NCI-H1694 treated with DMSO at 0.1 percent for 48 hours (cell line): ENCODE measurements around the gene BET1L.
"Not testable (repeated sequence)": the region's sequence is repeated elsewhere in the genome, so short reads cannot be mapped to it uniquely, and the experiment has no call there.

Source experiments
- DNase-seq: peaks from one replicate; lab custom pipeline; 2025; lab: John Stamatoyannopoulos, UW

The BET1L gene

GRCh38 chr11:193481-193880 lies 13.7 kb downstream of the BET1L start:
- DNase-seq, result not testable (repeated sequence)

GRCh38 chr11:192674-193128 lies 14.5 kb downstream of the BET1L start, which contains the start of gene SCGB1C1:
Gene SCGB1C1, plus strand, starts transcription at chr11:193078. Its CDS starts 22 bp downstream, at chr11:193100.
- not testable (repeated sequence) for DNase-seq

GRCh38 chr11:191490-192478 lies 15.4 kb downstream of the BET1L start:
- DNase-seq, result not testable (repeated sequence)

DNA sequence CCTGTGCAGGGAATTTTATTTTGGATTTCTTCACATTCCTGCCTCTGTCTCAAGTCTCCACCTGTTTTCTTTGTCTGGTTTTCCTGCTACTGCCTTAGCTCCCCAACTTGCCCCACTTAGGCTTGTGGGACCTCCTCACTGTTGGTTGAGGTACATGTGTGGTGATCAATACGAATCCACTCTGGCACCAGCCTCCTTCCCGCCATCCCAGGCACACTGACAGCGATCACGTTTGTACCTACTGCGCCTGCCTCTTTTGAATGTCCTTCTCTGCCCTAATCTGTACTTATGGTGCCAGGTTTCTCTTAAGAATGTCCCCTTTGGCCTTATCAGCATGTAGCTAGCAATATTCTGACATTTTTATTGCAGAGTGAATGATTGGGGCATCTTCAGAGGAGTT lies 16.7 kb downstream of the BET1L start:
- DNase-seq, result not testable (repeated sequence)

- DNase-seq, result not testable (repeated sequence)
Measured at GRCh38 chr11:189843-190311, 17.3 kb downstream of the BET1L start.

- DNase-seq, result not testable (repeated sequence)
Measured at GRCh38 chr11:189200-189783, 17.9 kb downstream of the BET1L start.

GRCh38 chr11:180242-180641 lies 27.0 kb downstream of the BET1L start:
- DNase-seq, result not testable (repeated sequence)
